HG03196 (cell line): ENCODE measurements around the gene MFSD11.
"Not testable (repeated sequence)": the region's sequence is repeated elsewhere in the genome, so short reads cannot be mapped to it uniquely, and the experiment has no call there.

Experiments used
- ATAC-seq: cut with Tn5 transposase; IDR thresholded peaks from one replicate; pipeline ENCODE4 v1.9.1; 2021; ENCODE audit not compliant: unreplicated experiment

Gene MFSD11

DNA sequence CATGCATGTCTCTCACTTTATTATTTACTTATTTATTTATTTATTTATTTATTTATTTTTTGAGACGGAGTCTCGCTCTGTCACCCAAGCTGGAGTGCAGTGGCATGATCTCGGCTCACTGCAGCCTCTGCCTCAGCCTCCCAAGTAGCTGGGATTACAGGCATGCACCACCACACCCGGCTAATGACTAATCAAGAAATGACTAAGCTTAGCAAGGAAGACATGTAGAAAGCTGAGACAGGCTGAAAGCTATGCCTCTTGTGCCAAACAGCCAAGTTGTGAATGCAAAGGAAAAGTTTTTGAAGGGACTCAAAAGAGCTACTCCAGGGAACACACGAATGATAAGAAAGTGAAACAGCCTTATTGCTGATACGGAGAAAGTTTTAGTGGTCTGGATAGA, 7.9 kb downstream of the MFSD11 start:
- ATAC-seq, result not testable (repeated sequence)

- ATAC-seq, result no peak
Measured at GRCh38 chr17:76747716-76748363, 9.9 kb downstream of the MFSD11 start.

- ATAC-seq, result no peak
Measured at GRCh38 chr17:76748657-76749056, 10.7 kb downstream of the MFSD11 start.

DNA sequence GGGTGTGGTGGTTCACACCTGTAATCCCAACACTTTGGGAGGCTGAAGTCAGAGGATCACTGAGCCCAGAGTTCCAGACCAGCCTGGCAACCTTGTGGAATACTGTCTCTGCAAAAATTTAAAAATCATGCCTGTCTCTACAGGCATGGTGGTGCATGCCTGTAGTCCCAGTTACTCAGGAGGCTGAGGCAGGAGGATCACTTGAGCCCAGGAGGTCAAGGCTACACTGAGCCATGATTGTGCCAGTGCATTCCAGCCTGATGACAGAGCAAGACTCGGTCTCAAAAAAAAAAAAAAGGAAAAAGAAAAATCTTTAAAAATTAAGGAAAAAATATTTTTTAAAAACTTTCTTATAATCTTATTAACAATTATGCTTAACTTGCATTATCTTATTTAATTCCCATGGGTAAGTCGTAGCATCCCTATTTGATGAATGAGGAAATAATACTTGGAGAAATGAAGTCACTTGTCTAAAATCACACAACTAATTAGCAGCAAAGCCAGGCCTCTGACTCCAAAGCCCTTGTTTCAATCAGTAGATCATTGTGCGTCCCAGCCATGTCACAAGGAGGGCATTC, 13.6 kb downstream of the MFSD11 start:
- no peak for ATAC-seq

DNA sequence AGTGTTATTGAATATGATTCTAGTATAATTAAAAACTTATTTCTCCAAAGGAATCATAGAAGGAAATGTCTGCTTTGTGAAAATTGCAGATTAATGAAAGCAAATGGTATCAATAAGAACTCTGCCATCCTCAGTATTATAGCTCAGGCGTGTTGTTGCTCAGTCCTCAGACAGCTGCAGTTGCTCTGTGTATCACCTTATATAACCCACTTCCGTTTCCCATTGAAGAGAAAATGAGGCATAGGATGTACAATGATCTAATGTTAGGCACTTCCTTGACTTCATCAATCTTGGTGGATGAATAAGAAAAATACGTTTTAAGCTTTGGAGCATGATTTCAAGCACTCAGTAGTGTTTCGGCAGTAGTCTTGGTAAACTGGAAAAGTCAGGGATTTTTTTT, 14.1 kb downstream of the MFSD11 start:
- ATAC-seq, result no peak

DNA sequence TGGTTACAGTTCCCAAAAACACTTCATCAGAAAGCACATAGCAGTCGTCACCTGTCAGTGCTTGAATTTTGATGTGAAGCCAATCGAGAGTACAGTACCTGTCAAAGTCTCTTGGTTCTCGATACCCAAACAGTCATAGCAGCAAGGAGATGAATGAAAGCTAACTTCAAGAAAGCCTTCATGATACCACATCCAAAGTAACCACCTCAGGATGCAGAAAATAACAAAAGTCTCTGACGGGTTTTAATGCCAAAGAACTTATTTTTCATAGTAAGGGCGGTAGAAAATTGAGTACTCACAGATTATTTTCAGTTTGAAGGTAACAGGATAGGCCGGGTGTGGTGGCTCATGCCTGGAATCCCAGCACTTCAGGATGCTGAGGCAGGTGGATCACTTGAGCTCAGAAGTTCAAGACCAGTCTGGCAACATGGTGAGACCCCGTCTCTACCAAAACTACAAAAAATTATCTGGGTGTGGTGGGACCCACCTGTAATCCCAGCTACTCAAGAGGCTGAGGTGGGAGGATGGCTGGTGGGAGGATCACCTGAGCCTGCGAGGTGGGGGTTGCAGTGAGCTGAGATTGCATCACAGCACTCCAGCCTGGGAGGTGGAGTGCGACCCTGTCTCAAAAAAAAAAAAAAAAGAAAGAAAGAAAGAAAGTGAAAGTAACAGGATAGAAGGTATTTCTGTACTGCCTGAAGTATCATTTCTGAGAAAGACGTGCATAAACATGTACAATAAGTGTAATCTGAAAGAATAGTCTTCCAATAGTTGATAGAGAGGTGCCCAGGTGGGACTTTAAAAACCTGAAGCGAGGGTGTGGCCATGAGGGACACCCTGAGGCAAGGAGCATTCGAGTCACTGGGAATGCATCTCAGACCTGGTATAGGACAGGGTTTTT, 15.4 kb downstream of the MFSD11 start:
- ATAC-seq, result no peak

DNA sequence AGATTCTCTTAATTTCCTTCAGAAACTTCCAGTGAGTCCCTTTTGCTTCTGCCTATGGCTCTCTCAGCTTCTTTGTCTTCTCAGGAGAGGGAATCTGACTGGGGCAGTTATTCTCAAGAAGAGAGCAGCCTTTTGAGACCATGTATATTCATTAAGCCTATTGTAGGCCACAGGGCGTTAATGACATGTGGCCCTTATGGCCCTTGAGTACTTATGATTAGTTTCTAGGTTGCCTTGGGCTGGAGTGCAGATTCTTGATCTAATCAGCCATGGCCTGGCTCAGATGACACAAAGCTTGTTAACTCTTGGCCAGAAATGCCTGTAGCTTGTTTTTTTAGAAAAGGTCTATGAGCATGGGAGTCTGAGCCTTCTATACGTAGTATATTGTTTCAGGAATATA, 17.4 kb downstream of the MFSD11 start:
- ATAC-seq, result no peak

GRCh38 chr17:76757256-76757655, 19.3 kb downstream of the MFSD11 start:
- ATAC-seq, result no peak

DNA sequence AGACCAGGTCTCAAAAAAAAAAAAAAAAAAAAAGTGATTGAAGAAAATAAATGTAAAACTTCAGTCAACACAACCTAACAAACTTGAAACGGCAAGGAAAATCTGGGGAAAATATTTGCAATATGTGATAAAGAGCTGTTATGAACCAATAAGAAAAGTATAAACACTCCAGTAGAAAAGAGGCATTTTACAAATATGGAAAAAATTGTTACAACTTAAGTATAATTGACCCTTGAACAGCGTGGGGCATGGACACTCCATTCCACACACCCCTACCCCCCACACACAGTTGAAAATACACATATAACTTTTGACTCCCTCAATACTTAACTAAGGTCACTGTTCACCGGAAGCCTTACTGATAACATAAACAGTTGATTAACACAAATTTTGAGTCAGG, 20.7 kb downstream of the MFSD11 start:
- no peak for ATAC-seq

- ATAC-seq, result no peak
Measured at GRCh38 chr17:76772842-76773525, 35.1 kb downstream of the MFSD11 start.

- ATAC-seq, result no peak
Measured at GRCh38 chr17:76775021-76775600, 37.2 kb downstream of the MFSD11 start.

DNA sequence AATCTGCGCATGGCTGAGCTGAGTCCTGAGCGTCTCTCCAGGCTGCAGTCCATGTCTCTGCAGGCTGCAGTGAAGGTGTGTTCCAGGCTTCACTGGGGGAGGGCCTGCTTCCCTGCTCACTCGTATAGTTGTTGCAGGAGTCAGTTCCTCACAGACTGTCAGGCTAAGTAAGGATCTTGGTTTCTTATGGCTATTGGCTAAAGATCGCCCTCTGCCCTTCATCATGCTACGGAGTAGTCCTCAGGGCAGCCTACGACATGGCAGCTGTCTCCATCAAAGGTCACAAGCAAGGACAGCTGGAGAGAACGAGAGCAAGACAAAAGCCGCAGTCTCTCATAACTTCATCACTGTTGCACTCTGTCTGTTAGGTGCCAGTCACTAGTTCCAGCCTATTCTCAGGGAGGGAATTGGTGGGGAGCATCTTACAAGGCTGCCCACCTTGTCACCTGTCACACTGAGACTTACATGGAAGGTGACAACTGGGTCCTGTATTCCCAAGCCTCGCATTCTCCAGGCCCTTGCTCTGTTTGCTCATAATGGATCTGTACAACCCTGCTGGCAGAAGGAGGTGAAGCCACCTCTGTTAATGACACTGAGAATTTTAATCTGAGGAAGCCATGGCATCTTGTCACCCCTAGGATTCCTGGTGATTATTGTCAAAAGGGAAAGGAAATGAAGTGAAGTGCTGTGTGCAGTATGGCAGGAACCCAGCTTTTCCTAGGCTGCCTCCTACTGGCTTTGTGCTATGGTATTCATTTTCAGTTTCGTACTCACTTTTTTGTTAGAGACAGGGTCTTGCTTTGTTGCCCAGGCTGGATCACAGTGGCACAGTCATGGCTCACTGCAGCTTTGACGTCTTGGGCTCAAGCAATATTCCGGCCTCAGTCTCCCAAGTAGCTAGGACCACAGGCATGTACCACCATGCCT, 43.4 kb downstream of the MFSD11 start:
- no peak for ATAC-seq

- no peak for ATAC-seq
Measured at GRCh38 chr17:76783146-76783545, 45.2 kb downstream of the MFSD11 start.

DNA sequence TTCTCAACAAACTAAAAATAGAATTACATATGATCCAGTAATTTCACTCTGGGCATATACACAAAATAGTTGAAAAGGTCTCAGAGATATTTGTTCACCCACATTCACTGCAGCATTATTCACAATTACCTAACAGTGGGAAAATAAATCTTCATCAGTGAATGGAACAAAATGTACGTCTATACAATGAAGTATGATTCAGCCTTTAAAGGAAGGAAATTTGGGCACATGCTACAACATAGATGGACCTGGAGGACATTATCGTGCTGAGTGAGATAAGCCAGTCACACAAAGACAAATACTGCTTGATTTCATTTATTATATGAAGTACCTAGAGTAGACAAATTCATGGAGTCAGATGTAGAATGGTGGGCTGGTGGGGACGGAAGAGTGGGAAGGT, 47.0 kb downstream of the MFSD11 start:
- ATAC-seq, result no peak

DNA sequence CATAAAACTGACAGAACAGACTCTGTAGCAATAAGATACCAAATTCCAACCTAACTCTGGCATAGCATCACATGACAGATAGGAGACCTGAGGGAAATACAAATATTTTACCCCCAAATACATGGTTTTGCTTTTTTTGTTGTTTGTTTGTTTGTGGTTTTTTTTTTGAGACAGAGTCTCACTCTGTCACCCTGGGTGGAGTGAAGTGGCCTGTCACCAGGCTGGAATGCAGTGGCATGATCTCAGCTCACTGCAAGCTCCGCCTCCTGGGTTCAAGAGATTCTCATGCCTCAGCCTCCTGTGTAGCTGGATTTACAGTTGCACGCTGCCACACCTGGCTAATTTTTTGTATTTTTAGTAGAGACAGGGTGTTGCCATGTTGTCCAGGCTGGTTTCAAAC, 49.9 kb downstream of the MFSD11 start:
- ATAC-seq, result not testable (repeated sequence)

- no peak for ATAC-seq
Measured at GRCh38 chr17:76789235-76789788, 51.4 kb downstream of the MFSD11 start.

- no peak for ATAC-seq
Measured at GRCh38 chr17:76791053-76791980, 53.4 kb downstream of the MFSD11 start.

DNA sequence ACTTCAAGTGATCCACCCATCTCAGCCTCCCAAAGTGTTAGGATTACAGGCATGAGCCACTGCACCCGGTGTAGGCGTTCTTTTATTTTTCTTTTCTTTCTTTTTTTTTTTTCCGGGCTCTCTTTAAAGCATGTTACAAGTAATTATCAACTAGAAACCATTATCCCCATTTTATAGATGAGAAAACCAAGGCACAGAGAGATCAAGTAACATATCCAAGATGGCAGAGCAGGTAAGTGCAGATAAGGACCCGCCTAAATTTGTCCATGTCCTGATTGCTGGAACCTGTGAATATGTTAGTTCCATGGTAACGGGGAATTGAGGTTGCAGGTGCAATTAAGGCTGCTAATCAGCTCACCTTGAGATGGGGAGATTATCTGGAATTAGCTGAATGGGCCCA, 54.4 kb downstream of the MFSD11 start:
- ATAC-seq, result no peak

DNA sequence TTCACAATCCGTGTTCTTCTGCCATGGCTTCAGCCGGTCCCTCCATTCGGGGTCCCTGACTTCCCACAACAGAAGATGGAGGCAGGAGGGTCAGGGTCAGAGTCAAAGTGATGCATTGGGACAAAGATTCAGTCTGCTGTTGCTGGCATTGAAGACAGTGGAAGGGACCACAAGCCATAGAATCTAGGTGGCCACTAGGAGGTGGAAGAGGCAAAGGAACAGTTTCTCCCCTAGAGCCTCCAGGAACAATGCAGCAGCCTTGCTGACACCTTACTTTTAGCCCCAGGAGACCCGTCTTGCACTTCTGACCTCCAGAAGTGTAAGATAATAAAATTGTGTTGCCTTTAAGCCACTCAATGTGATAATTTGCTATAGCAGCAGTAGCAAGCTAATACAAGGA, 55.9 kb downstream of the MFSD11 start:
- no peak for ATAC-seq
